ENCODE results near the gene CDK18.
"Not testable (repeated sequence)": the region's sequence is repeated elsewhere in the genome, so short reads cannot be mapped to it uniquely, and the experiment has no call there.

Gene CDK18

GRCh38 chr1:205481629-205482151, 22.8 kb upstream of the CDK18 start:
- Histone ChIP-seq H3K9me3 (ENCODE audit: low read length) (no peaks in the 10 kb centered on the region), H3K27me3 (ENCODE audit: control insufficient read depth in 1 of 2, insufficient read depth in 2 of 2, low read length in 2 of 2) (peaks cover 6 to 28% of the 10 kb centered on the region in 2 donors), H3K4me1 (ENCODE audit: insufficient read depth, low read length) (peaks cover 7% of the 10 kb centered on the region), H3K27ac (ENCODE audit: low read depth, low read length) (no peak overlapping the region), H3K4me3 (ENCODE audit: low read depth in 1 of 2, low read length in 2 of 2) (no peak overlapping the region), H3K9ac (ENCODE audit: low read length) (no peak overlapping the region), H3K36me3 (ENCODE audit: insufficient read depth, low read length) (no peaks in the 10 kb centered on the region)

GRCh38 chr1:205482587-205482986, 21.9 kb upstream of the CDK18 start:
- H3K27me3 ChIP-seq (ENCODE audit: control insufficient read depth in 1 of 2, insufficient read depth in 2 of 2, low read length in 2 of 2), result peaks cover 6 to 22% of the 10 kb centered on the region in 2 donors
- not testable (repeated sequence) for H3K36me3 ChIP-seq (ENCODE audit: insufficient read depth, low read length); H3K9ac ChIP-seq (ENCODE audit: low read length); H3K27ac ChIP-seq (ENCODE audit: low read depth, low read length); H3K4me1 ChIP-seq (ENCODE audit: insufficient read depth, low read length); H3K9me3 ChIP-seq (ENCODE audit: low read length); H3K4me3 ChIP-seq (ENCODE audit: low read depth in 1 of 2, low read length in 2 of 2)

- H3K9me3 ChIP-seq (ENCODE audit: low read length), result no peaks in the 10 kb centered on the region
- peaks cover 6 to 20% of the 10 kb centered on the region in 2 donors for H3K27me3 ChIP-seq (ENCODE audit: control insufficient read depth in 1 of 2, insufficient read depth in 2 of 2, low read length in 2 of 2)
- H3K9ac ChIP-seq (ENCODE audit: low read length), result no peak overlapping the region
- no peaks in the 10 kb centered on the region for H3K36me3 ChIP-seq (ENCODE audit: insufficient read depth, low read length)
- H3K4me3 ChIP-seq (ENCODE audit: low read depth in 1 of 2, low read length in 2 of 2), result no peak overlapping the region
- no peaks in the 10 kb centered on the region for H3K4me1 ChIP-seq (ENCODE audit: insufficient read depth, low read length)
- H3K27ac ChIP-seq (ENCODE audit: low read depth, low read length), result no peak overlapping the region
Observed at GRCh38 chr1:205483372-205483771, 21.1 kb upstream of the CDK18 start.

GRCh38 chr1:205484985-205485967, 19.2 kb upstream of the CDK18 start:
- Histone ChIP-seq H3K4me1 (ENCODE audit: insufficient read depth, low read length) (no peaks in the 10 kb centered on the region), H3K4me3 (ENCODE audit: low read depth in 1 of 2, low read length in 2 of 2) (no peak overlapping the region), H3K27ac (ENCODE audit: low read depth, low read length) (no peak overlapping the region), H3K36me3 (ENCODE audit: insufficient read depth, low read length) (no peaks in the 10 kb centered on the region), H3K9me3 (ENCODE audit: low read length) (no peaks in the 10 kb centered on the region), H3K27me3 (ENCODE audit: control insufficient read depth in 1 of 2, insufficient read depth in 2 of 2, low read length in 2 of 2) (peaks cover 6 to 20% of the 10 kb centered on the region in 2 donors), H3K9ac (ENCODE audit: low read length) (no peak overlapping the region)

GRCh38 chr1:205486258-205486657, 18.2 kb upstream of the CDK18 start:
- no peaks in the 10 kb centered on the region for H3K4me1 ChIP-seq (ENCODE audit: insufficient read depth, low read length)
- no peaks in the 10 kb centered on the region for H3K9me3 ChIP-seq (ENCODE audit: low read length)
- no peak overlapping the region for H3K4me3 ChIP-seq (ENCODE audit: low read depth in 1 of 2, low read length in 2 of 2)
- H3K27me3 ChIP-seq (ENCODE audit: control insufficient read depth in 1 of 2, insufficient read depth in 2 of 2, low read length in 2 of 2), result peaks cover 6 to 20% of the 10 kb centered on the region in 2 donors
- H3K9ac ChIP-seq (ENCODE audit: low read length), result no peak overlapping the region
- H3K27ac ChIP-seq (ENCODE audit: low read depth, low read length), result no peak overlapping the region
- no peaks in the 10 kb centered on the region for H3K36me3 ChIP-seq (ENCODE audit: insufficient read depth, low read length)

- Histone ChIP-seq H3K4me3 (ENCODE audit: low read depth in 1 of 2, low read length in 2 of 2) (no peak overlapping the region), H3K27me3 (ENCODE audit: control insufficient read depth in 1 of 2, insufficient read depth in 2 of 2, low read length in 2 of 2) (peaks cover 6% of the 10 kb centered on the region in 2 donors)
Observed at GRCh38 chr1:205488074-205488723, 16.3 kb upstream of the CDK18 start.

DNA sequence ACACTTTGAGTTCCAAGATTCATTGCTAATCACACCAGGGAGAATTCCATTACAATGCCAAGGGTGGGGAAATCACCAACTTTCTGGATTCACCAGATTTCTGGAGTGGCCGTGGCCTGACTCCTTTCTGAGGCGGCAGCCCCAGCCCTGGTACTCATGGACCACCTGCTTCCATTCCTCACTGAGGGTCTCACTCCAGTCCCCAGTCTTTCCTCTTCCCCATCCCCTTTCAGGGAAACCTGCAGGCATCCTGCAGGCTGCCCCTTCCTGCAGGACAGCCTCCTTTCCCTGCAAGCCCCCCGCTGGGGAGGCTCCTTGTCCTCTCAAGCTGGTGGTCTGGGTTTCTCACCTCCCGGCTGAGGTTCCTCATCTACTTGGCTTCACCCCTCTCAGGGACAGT, 12.7 kb upstream of the CDK18 start:
- Histone ChIP-seq H3K27ac (ENCODE audit: low read depth, low read length) (no peak overlapping the region), H3K9me3 (ENCODE audit: low read length) (no peaks in the 10 kb centered on the region), H3K27me3 (ENCODE audit: control insufficient read depth in 1 of 2, insufficient read depth in 2 of 2, low read length in 2 of 2) (no peaks in the 10 kb centered on the region), H3K9ac (ENCODE audit: low read length) (no peak overlapping the region), H3K4me1 (ENCODE audit: insufficient read depth, low read length) (peaks cover 25% of the 10 kb centered on the region), H3K36me3 (ENCODE audit: insufficient read depth, low read length) (no peaks in the 10 kb centered on the region), H3K4me3 (ENCODE audit: low read depth in 1 of 2, low read length in 2 of 2) (no peak overlapping the region)

More at GRCh38 chr1:205488074-205488723, 16.3 kb upstream of the CDK18 start:
- Histone ChIP-seq H3K9me3 (ENCODE audit: low read length) (no peaks in the 10 kb centered on the region), H3K9ac (ENCODE audit: low read length) (no peak overlapping the region), H3K36me3 (ENCODE audit: insufficient read depth, low read length) (no peaks in the 10 kb centered on the region), H3K27ac (ENCODE audit: low read depth, low read length) (no peak overlapping the region), H3K4me1 (ENCODE audit: insufficient read depth, low read length) (peaks cover 11% of the 10 kb centered on the region)

GRCh38 chr1:205492201-205492667, 12.2 kb upstream of the CDK18 start:
- Histone ChIP-seq H3K9me3 (ENCODE audit: low read length) (no peaks in the 10 kb centered on the region), H3K27ac (ENCODE audit: low read depth, low read length) (no peak overlapping the region), H3K9ac (ENCODE audit: low read length) (no peak overlapping the region), H3K36me3 (ENCODE audit: insufficient read depth, low read length) (no peaks in the 10 kb centered on the region), H3K27me3 (ENCODE audit: control insufficient read depth in 1 of 2, insufficient read depth in 2 of 2, low read length in 2 of 2) (no peaks in the 10 kb centered on the region), H3K4me1 (ENCODE audit: insufficient read depth, low read length) (peaks cover 25% of the 10 kb centered on the region), H3K4me3 (ENCODE audit: low read depth in 1 of 2, low read length in 2 of 2) (no peak overlapping the region)

DNA sequence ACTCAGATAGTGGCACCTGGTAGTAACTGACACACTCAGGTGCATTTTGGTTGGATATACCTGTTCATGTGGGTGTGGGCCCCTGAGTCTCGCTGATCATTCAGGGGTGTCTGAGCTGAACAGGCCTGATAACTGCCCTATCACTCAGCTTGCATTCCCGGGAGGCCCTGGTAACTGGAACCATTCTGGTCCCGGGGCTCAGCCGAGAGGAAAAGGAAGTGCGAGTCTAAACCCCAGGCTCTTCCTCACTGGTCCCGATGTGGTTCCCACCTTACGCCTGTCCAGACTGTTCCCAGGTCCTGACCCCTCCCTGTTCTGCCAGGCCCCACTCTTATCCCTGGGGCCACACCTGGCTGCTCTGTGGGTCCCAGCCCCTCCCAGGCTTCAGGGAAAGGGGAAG, 11.7 kb upstream of the CDK18 start:
- no peak overlapping the region for H3K27ac ChIP-seq (ENCODE audit: low read depth, low read length)

DNA sequence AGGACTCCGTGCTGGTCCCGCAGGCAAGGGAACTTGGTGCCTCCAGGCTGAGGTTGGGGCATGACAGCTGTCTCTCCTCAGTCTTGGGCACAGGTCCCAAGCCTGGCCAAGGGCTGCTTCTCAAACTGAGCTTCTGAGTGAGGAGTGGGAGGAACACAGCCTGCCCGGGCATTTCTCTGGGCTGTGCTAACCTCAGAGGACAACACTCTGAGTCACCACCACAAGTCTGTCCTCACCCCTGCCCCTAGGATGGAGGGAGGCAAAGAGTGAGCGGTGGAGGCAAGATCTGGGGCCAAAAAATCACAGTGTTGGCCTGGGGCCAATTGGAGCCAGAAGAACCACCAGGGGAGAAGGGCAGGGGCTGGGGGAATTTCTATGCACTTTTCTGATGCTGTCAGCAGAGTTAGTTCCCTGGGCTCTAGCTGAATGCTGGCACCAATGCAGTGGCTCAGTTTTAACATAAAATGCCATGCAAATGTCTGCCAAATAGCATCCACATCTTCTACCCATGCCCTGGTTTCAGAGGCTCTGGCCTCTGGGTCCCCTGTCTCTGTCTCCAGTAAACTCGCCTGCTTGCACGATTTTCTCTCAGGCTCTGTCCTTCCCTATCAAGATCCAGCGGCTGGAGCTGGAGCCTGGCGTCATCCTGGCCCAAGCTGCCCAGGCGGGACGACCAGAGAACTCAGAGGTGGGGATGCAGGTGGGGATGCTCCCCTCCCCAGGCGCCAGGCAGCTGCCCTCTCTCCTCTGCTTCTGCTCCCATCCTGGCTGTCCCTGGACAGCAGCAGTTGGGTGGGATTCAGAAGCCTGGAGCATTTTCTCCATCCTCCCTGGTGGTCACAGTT, 11.0 kb upstream of the CDK18 start:
- H3K27ac ChIP-seq (ENCODE audit: low read depth, low read length), result no peak overlapping the region

More for the DNA sequence above, 11.7 kb upstream of the CDK18 start:
- no peaks in the 10 kb centered on the region for H3K9me3 ChIP-seq (ENCODE audit: low read length)
- no peak overlapping the region for H3K9ac ChIP-seq (ENCODE audit: low read length)
- no peaks in the 10 kb centered on the region for H3K36me3 ChIP-seq (ENCODE audit: insufficient read depth, low read length)
- no peak overlapping the region for H3K4me3 ChIP-seq (ENCODE audit: low read depth in 1 of 2, low read length in 2 of 2)
- peaks cover 25% of the 10 kb centered on the region for H3K4me1 ChIP-seq (ENCODE audit: insufficient read depth, low read length)
- H3K27me3 ChIP-seq (ENCODE audit: control insufficient read depth in 1 of 2, insufficient read depth in 2 of 2, low read length in 2 of 2), result no peaks in the 10 kb centered on the region

DNA sequence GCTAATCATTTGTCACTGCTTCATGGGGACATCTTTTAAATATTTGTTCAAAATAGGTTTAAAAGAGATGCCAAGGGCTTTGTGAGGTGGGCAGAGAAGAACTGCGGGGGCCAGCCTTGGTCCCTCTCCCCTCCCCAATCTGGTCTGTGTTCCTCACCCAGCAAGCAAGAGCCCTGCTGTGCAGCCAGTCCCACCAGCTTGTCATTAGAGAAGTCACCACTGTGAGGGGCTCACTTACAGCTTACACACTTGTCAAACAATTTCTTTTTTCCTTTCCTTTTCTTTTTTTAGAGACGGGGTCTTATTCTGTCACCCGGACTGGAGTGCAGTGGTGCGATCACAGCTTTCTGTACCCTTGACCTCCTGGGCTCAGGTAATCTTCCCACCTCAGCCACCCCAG, 10.4 kb upstream of the CDK18 start:
- Histone ChIP-seq H3K4me3 (ENCODE audit: low read depth in 1 of 2, low read length in 2 of 2) (no peak overlapping the region), H3K9me3 (ENCODE audit: low read length) (no peaks in the 10 kb centered on the region), H3K27ac (ENCODE audit: low read depth, low read length) (no peak overlapping the region), H3K9ac (ENCODE audit: low read length) (no peak overlapping the region), H3K4me1 (ENCODE audit: insufficient read depth, low read length) (peaks cover 25% of the 10 kb centered on the region), H3K36me3 (ENCODE audit: insufficient read depth, low read length) (no peaks in the 10 kb centered on the region), H3K27me3 (ENCODE audit: control insufficient read depth in 1 of 2, insufficient read depth in 2 of 2, low read length in 2 of 2) (no peaks in the 10 kb centered on the region)

More for the DNA sequence above, 11.0 kb upstream of the CDK18 start:
- Histone ChIP-seq H3K4me3 (ENCODE audit: low read depth in 1 of 2, low read length in 2 of 2) (no peak overlapping the region), H3K4me1 (ENCODE audit: insufficient read depth, low read length) (peaks cover 25% of the 10 kb centered on the region), H3K36me3 (ENCODE audit: insufficient read depth, low read length) (no peaks in the 10 kb centered on the region), H3K9ac (ENCODE audit: low read length) (no peak overlapping the region), H3K9me3 (ENCODE audit: low read length) (no peaks in the 10 kb centered on the region), H3K27me3 (ENCODE audit: control insufficient read depth in 1 of 2, insufficient read depth in 2 of 2, low read length in 2 of 2) (no peaks in the 10 kb centered on the region)
